Measurements from ENCODE around the gene RNF113A.

GRCh38 chrX:119880552-119881437 lies 9.3 kb upstream of the RNF113A start:
- TF ChIP-seq POLR2A (IDR thresholded peaks at IDR 0.05; ENCODE audit: low read length), result no peak
- no peak for TF ChIP-seq GATA1 (IDR thresholded peaks at IDR 0.05; ENCODE audit: low read depth, low read length)
